PFSK-1 (cell line): ENCODE measurements around the gene IGFBP2.

Experiments
- FOXP2 ChIP-seq: optimal IDR thresholded peaks from 2 replicates; pipeline ENCODE3; 2011; ENCODE audit warnings: borderline replicate concordance, control low read depth, inconsistent platforms; ENCODE audit not compliant: insufficient read depth; ENCODE audit errors: extremely low read length, extremely low read depth
- POLR2AphosphoS5 ChIP-seq: IDR thresholded peaks from 2 replicates; pipeline ENCODE4 v1.6.1; 2012; ENCODE audit warnings: low read depth, mild to moderate bottlenecking, control low read depth, low read length, moderate library complexity
- REST ChIP-seq, 2 experiments: IDR thresholded peaks; 2 replicates each; pipeline versions ENCODE4 v1.6.1 to v1.8.0; 2011 to 2012; ENCODE audit warnings: low read depth in 2 of 2, low read length in 2 of 2, control low read depth in 1 of 2, inconsistent platforms in 1 of 2, mild to moderate bottlenecking in 1 of 2, moderate library complexity in 1 of 2; ENCODE audit not compliant: insufficient read depth in 1 of 2
- SIN3A ChIP-seq: IDR thresholded peaks from 2 replicates; pipeline ENCODE4 v1.6.1; 2012; ENCODE audit warnings: mild to moderate bottlenecking, low read length, moderate library complexity, borderline replicate concordance; ENCODE audit not compliant: insufficient read depth
- TAF1 ChIP-seq: IDR thresholded peaks from 2 replicates; pipeline ENCODE4 v1.6.1; 2012; ENCODE audit warnings: low read length, control low read depth, borderline replicate concordance; ENCODE audit not compliant: insufficient read depth

The IGFBP2 gene

DNA sequence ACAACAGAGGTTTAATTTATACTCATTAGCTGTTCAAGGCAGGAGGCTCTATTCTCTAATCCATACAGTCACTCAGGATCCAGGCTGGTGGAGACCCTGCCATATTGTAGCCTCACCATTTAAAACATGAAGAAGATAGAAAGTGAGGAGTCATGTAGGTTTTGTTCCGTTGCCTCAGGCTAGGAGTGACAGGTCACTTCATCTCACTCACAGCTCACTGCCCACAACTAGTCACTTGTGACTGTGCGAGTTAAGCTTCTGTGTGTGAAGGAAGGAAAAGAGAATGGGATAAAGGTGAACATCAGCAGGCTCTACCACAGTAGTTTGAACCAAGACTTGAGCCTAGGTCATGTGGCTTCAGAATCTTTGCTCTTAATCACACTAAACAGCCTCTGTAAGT lies 9.0 kb upstream of the IGFBP2 start:
- no peak for TF ChIP-seq POLR2AphosphoS5
- no peak for TF ChIP-seq REST (IDR thresholded peaks at IDR 0.05; ENCODE audit: insufficient read depth in 1 of 2, low read depth in 2 of 2, low read length in 2 of 2)
- TF ChIP-seq TAF1, result no peak
- TF ChIP-seq SIN3A, result no peak
- no peak for TF ChIP-seq FOXP2

- TF ChIP-seq TAF1, result no peak
- TF ChIP-seq FOXP2, result no peak
- no peak for TF ChIP-seq POLR2AphosphoS5
- TF ChIP-seq SIN3A, result no peak
- TF ChIP-seq REST (IDR thresholded peaks at IDR 0.05; ENCODE audit: insufficient read depth in 1 of 2, low read depth in 2 of 2, low read length in 2 of 2), result no peak
Observed at GRCh38 chr2:216626168-216626874, 6.9 kb upstream of the IGFBP2 start.

DNA sequence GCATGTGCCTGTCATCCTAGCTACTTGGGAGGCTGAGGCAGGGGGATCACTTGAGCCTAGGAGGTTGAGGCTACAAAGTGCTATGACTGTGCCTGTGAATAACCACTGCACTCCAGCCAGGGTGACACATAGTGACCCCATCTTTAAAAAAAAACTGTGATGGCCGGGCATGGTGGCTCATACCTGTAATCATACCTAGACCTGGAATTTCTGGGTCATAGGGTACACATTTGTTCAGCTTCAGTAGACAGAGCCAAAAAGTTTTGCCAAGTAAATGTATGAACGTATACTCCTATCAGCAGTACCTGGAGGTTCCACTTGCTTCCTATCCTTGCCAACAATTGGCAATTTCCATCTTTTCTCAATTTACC lies 6.4 kb upstream of the IGFBP2 start:
- TF ChIP-seq POLR2AphosphoS5 (no peak), FOXP2 (no peak), SIN3A (no peak), TAF1 (no peak), REST (IDR thresholded peaks at IDR 0.05; ENCODE audit: insufficient read depth in 1 of 2, low read depth in 2 of 2, low read length in 2 of 2) (no peak)

DNA sequence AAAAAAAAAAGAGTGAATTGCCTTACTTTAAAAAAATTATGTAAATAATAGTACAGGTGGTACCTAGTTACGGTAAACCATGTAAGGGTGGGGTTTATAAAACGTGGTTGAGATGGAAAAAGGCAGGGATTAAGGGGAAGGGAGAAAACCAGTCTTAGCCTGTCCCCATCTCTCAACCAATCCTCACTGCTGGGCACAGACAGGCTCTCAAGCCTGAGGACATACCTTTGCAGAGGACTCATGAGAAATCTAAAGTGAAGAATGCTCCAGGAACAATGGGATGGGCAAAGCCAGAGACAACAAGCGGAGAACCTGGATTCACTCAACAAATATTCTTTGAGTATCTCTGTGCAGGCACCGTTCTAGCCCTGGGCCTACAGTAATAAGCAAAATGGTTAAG lies 3.4 kb upstream of the IGFBP2 start:
- no peak for TF ChIP-seq TAF1
- no peak for TF ChIP-seq FOXP2
- TF ChIP-seq SIN3A, result no peak
- no peak for TF ChIP-seq POLR2AphosphoS5
- TF ChIP-seq REST (IDR thresholded peaks at IDR 0.05; ENCODE audit: insufficient read depth in 1 of 2, low read depth in 2 of 2, low read length in 2 of 2), result no peak
